SK-N-SH treated with all-trans-retinoic acid at 6 μM for 48 hours (cell line): ENCODE data around the gene ANGPT4.

ENCODE experiments used
- ATAC-seq: fragments of 200-7000 bp; cut with Tn5 transposase; 3 replicates; pipeline ENCODE4 v1.9.1; 2020; ENCODE audit warnings: mild to moderate bottlenecking, moderate library complexity
- ARNTL ChIP-seq: fragments of 450-650 bp; formaldehyde crosslinking; IDR thresholded peaks from 2 replicates; pipeline ENCODE4 v1.5.0; 2020; ENCODE audit warnings: low read depth, mild to moderate bottlenecking, moderate library complexity, borderline replicate concordance
- BACH2 ChIP-seq: fragments of 250-450 bp; sonication (Bioruptor Pico); IDR thresholded peaks from 2 replicates; pipeline ENCODE4 v1.9.0; 2021; ENCODE audit warnings: mild to moderate bottlenecking, borderline replicate concordance
- CREB5 ChIP-seq: fragments of 250-450 bp; sonication (Bioruptor Pico); IDR thresholded peaks from 2 replicates; pipeline ENCODE4 v1.5.1; 2020; ENCODE audit warnings: low read depth, mild to moderate bottlenecking, moderate library complexity
- CSDC2 ChIP-seq: fragments of 250-450 bp; sonication (Bioruptor Pico); IDR thresholded peaks from 2 replicates; pipeline ENCODE4 v1.5.0; 2020; ENCODE audit warnings: mild to moderate bottlenecking, moderate library complexity
- CSRNP3 ChIP-seq: fragments of 250-450 bp; sonication (Bioruptor Pico); IDR thresholded peaks from 2 replicates; pipeline ENCODE4 v1.5.1; 2021; ENCODE audit warnings: mild to moderate bottlenecking, moderate library complexity
- ESRRG ChIP-seq: fragments of 250-450 bp; sonication (Bioruptor Pico); IDR thresholded peaks from 2 replicates; pipeline ENCODE4 v1.6.1; 2021; ENCODE audit warnings: mild to moderate bottlenecking
- GLIS3 ChIP-seq: fragments of 250-450 bp; sonication (Bioruptor Pico); IDR thresholded peaks from 2 replicates; pipeline ENCODE4 v1.5.0; 2020; ENCODE audit warnings: mild to moderate bottlenecking, moderate library complexity
- OSR1 ChIP-seq: fragments of 250-450 bp; sonication (Bioruptor Pico); IDR thresholded peaks from 2 replicates; pipeline ENCODE4 v1.8.0; 2022; ENCODE audit warnings: moderate library complexity, mild to moderate bottlenecking, inconsistent platforms
- PATZ1 ChIP-seq: fragments of 250-450 bp; sonication (Bioruptor Pico); IDR thresholded peaks from 2 replicates; pipeline ENCODE4 v1.8.0; 2020; ENCODE audit warnings: mild to moderate bottlenecking, moderate library complexity, borderline replicate concordance
- PPARA ChIP-seq: fragments of 250-450 bp; sonication (Bioruptor Pico); IDR thresholded peaks from 2 replicates; pipeline ENCODE4 v1.5.0; 2020; ENCODE audit warnings: mild to moderate bottlenecking, borderline replicate concordance
- RARB ChIP-seq: fragments of 250-450 bp; sonication (Bioruptor Pico); IDR thresholded peaks from 2 replicates; pipeline ENCODE4 v1.8.0; 2021; ENCODE audit warnings: mild to moderate bottlenecking, moderate library complexity
- SNAI2 ChIP-seq: fragments of 250-450 bp; sonication (Bioruptor Pico); IDR thresholded peaks from 2 replicates; pipeline ENCODE4 v1.5.0; 2020; ENCODE audit warnings: mild to moderate bottlenecking, moderate library complexity
- TCF4 ChIP-seq: fragments of 250-450 bp; sonication (Bioruptor Pico); IDR thresholded peaks from 2 replicates; pipeline ENCODE4 v1.8.0; 2021; ENCODE audit warnings: mild to moderate bottlenecking, moderate library complexity, borderline replicate concordance
- TOX ChIP-seq: fragments of 250-450 bp; sonication (Bioruptor Pico); IDR thresholded peaks from 2 replicates; pipeline ENCODE4 v1.8.0; 2021; ENCODE audit warnings: mild to moderate bottlenecking, moderate library complexity, borderline replicate concordance
- TSHZ2 ChIP-seq: fragments of 250-450 bp; sonication (Bioruptor Pico); IDR thresholded peaks from 2 replicates; pipeline ENCODE4 v1.5.0; 2020; ENCODE audit warnings: mild to moderate bottlenecking, moderate library complexity
- ZC3H10 ChIP-seq: fragments of 250-450 bp; sonication (Bioruptor Pico); IDR thresholded peaks from 2 replicates; pipeline ENCODE4 v1.5.1; 2021; ENCODE audit warnings: mild to moderate bottlenecking, moderate library complexity
- ZFP3 ChIP-seq: fragments of 250-450 bp; sonication (Bioruptor Pico); IDR thresholded peaks from 2 replicates; pipeline ENCODE4 v1.5.0; 2020; ENCODE audit warnings: mild to moderate bottlenecking, moderate library complexity
- ZFP30 ChIP-seq: fragments of 450-650 bp; formaldehyde crosslinking; IDR thresholded peaks from 2 replicates; pipeline ENCODE4 v1.5.0; 2022; ENCODE audit warnings: mild to moderate bottlenecking, moderate library complexity
- ZNF565 ChIP-seq: fragments of 450-650 bp; formaldehyde crosslinking; conservative IDR thresholded peaks from 2 replicates; pipeline ENCODE4 v1.5.0; 2020; ENCODE audit warnings: low read depth, mild to moderate bottlenecking, moderate library complexity
- ZNF70 ChIP-seq: fragments of 450-650 bp; formaldehyde crosslinking; IDR thresholded peaks from 2 replicates; pipeline ENCODE4 v1.5.0; 2020; ENCODE audit warnings: mild to moderate bottlenecking, moderate library complexity
- ZNF8 ChIP-seq: fragments of 450-650 bp; formaldehyde crosslinking; IDR thresholded peaks from 2 replicates; pipeline ENCODE4 v1.5.0; 2020; ENCODE audit warnings: mild to moderate bottlenecking, moderate library complexity

The ANGPT4 gene

GRCh38 chr20:911882-912600 is 4.1 kb downstream of the ANGPT4 start:
- ATAC-seq = no peak
- TF ChIP-seq SNAI2 (CRISPR knock-in tag) (no peak), ZNF565 (no peak), TCF4 (CRISPR knock-in tag) (no peak), ZFP30 (CRISPR knock-in tag) (no peak), CREB5 (CRISPR knock-in tag) (no peak)
- TF ChIP-seq, all 23 proteins: peak for 0

GRCh38 chr20:910870-911770 is 5.0 kb downstream of the ANGPT4 start:
- TF ChIP-seq OSR1 (CRISPR knock-in tag) (no peak), GLIS3 (CRISPR knock-in tag) (no peak), CSDC2 (CRISPR knock-in tag) (no peak), ZNF8 (CRISPR knock-in tag) (no peak)
- TF ChIP-seq, all 23 proteins: peak for 0
- no peak for ATAC-seq

- no peak for TF ChIP-seq TCF4 (CRISPR knock-in tag)
- TF ChIP-seq RARB (CRISPR knock-in tag) = no peak
- no peak for TF ChIP-seq ZFP30 (CRISPR knock-in tag)
- no peak for TF ChIP-seq CREB5 (CRISPR knock-in tag)
- TF ChIP-seq ZNF70 (CRISPR knock-in tag) = no peak
- TF ChIP-seq PPARA (CRISPR knock-in tag) = no peak
- TF ChIP-seq PATZ1 (CRISPR knock-in tag) = no peak
- no peak for TF ChIP-seq CSRNP3
- TF ChIP-seq ZNF565 = no peak
- TF ChIP-seq ZFP3 (CRISPR knock-in tag) = no peak
- TF ChIP-seq, all 23 proteins: peak for 0
- ATAC-seq = no peak
These were observed 5.8 kb downstream of the ANGPT4 start for GRCh38 chr20:910132-910869.

- no peak for ATAC-seq
- TF ChIP-seq GLIS3 (CRISPR knock-in tag) (no peak), ZNF565 (no peak), ESRRG (CRISPR knock-in tag) (no peak)
These were observed 6.5 kb downstream of the ANGPT4 start for GRCh38 chr20:909641-910040.

- ATAC-seq = no peak
- no peak for TF ChIP-seq TSHZ2 (CRISPR knock-in tag)
- no peak for TF ChIP-seq TOX (CRISPR knock-in tag)
- no peak for TF ChIP-seq ARNTL
- no peak for TF ChIP-seq PPARA (CRISPR knock-in tag)
- TF ChIP-seq SNAI2 (CRISPR knock-in tag) = no peak
- no peak for TF ChIP-seq BACH2 (CRISPR knock-in tag)
- no peak for TF ChIP-seq OSR1 (CRISPR knock-in tag)
- TF ChIP-seq CREB5 (CRISPR knock-in tag) = no peak
- TF ChIP-seq CSDC2 (CRISPR knock-in tag) = no peak
- no peak for TF ChIP-seq ZC3H10 (CRISPR knock-in tag)
- TF ChIP-seq ZNF565 = no peak
These were observed 9.3 kb downstream of the ANGPT4 start for GRCh38 chr20:906703-907270.
